ENCODE measurements around the gene ITGBL1. TPM values are rescaled to one million over a fixed set of nuclear protein-coding genes. Genes with fewer than 3 reads are reported as not detected.

Gene ITGBL1
- total and polyA plus RNA-seq, 2 experiments from 2014 or later, result 0.29 TPM; not detected in 1

DNA sequence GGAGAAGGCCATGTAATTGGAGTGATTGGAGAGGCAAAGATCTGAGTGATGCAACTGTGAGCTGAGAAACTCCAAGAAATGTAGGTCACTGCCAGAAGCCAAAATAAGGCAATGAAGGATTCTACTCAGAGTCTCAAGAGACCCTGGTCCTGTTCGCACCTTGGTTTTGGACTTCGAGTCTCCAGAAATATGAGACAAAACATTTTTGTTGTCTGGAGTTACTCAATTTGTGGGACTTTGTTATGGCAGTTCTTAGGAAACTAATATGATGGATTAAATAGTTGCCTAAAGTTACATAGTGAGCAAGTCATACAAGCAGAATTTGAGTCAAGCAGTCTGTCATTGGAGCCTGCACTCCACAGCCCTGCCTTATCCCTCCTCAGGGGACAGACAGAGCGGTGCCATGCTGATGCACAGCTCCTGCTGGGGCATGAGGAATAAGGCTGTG lies 104.2 kb downstream of the ITGBL1 start (continued):
- TF ChIP-seq, protein P1, sequence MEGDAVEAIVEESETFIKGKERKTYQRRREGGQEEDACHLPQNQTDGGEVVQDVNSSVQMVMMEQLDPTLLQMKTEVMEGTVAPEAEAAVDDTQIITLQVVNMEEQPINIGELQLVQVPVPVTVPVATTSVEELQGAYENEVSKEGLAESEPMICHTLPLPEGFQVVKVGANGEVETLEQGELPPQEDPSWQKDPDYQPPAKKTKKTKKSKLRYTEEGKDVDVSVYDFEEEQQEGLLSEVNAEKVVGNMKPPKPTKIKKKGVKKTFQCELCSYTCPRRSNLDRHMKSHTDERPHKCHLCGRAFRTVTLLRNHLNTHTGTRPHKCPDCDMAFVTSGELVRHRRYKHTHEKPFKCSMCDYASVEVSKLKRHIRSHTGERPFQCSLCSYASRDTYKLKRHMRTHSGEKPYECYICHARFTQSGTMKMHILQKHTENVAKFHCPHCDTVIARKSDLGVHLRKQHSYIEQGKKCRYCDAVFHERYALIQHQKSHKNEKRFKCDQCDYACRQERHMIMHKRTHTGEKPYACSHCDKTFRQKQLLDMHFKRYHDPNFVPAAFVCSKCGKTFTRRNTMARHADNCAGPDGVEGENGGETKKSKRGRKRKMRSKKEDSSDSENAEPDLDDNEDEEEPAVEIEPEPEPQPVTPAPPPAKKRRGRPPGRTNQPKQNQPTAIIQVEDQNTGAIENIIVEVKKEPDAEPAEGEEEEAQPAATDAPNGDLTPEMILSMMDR (conservative IDR thresholded peaks at IDR 0.05; ENCODE audit: low read depth in 2 of 2), result no peak
- TF ChIP-seq STAT1 (IDR thresholded peaks at IDR 0.05; ENCODE audit: unreplicated experiment) (no peak), ZNF331 (CRISPR knock-in tag; IDR thresholded peaks at IDR 0.05; ENCODE audit: low read depth) (no peak), JUNB (IDR thresholded peaks at IDR 0.05; ENCODE audit: unreplicated experiment) (no peak)
- TF ChIP-seq, protein P2, sequence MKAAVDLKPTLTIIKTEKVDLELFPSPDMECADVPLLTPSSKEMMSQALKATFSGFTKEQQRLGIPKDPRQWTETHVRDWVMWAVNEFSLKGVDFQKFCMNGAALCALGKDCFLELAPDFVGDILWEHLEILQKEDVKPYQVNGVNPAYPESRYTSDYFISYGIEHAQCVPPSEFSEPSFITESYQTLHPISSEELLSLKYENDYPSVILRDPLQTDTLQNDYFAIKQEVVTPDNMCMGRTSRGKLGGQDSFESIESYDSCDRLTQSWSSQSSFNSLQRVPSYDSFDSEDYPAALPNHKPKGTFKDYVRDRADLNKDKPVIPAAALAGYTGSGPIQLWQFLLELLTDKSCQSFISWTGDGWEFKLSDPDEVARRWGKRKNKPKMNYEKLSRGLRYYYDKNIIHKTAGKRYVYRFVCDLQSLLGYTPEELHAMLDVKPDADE (IDR thresholded peaks at IDR 0.05), result no peak
- TF ChIP-seq, protein P3, sequence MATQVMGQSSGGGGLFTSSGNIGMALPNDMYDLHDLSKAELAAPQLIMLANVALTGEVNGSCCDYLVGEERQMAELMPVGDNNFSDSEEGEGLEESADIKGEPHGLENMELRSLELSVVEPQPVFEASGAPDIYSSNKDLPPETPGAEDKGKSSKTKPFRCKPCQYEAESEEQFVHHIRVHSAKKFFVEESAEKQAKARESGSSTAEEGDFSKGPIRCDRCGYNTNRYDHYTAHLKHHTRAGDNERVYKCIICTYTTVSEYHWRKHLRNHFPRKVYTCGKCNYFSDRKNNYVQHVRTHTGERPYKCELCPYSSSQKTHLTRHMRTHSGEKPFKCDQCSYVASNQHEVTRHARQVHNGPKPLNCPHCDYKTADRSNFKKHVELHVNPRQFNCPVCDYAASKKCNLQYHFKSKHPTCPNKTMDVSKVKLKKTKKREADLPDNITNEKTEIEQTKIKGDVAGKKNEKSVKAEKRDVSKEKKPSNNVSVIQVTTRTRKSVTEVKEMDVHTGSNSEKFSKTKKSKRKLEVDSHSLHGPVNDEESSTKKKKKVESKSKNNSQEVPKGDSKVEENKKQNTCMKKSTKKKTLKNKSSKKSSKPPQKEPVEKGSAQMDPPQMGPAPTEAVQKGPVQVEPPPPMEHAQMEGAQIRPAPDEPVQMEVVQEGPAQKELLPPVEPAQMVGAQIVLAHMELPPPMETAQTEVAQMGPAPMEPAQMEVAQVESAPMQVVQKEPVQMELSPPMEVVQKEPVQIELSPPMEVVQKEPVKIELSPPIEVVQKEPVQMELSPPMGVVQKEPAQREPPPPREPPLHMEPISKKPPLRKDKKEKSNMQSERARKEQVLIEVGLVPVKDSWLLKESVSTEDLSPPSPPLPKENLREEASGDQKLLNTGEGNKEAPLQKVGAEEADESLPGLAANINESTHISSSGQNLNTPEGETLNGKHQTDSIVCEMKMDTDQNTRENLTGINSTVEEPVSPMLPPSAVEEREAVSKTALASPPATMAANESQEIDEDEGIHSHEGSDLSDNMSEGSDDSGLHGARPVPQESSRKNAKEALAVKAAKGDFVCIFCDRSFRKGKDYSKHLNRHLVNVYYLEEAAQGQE (IDR thresholded peaks at IDR 0.05; ENCODE audit: unreplicated experiment), result no peak

DNA sequence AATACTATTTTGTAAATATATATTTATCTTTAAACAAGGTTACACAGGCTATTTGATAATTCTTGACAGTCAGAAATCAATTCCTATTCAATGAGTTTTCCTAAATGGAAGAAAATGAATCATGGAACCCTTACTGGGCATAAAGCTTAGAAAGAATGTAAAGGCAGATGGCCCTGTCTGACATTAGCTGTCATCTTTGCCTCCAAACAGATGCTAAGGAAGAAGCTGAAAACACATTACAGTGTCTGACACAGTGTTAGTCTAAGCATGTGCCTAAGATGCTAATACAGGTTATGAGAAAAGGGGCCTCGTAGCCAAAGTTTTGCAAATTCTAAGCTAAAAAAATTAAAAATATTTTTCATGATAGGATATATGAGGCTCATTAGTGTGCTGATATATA lies 112.8 kb downstream of the ITGBL1 start:
- no peaks in the 10 kb centered on the region for H3F3A ChIP-seq (replicated peaks; ENCODE audit: low read depth)
- H3K36me3 ChIP-seq (ENCODE audit: insufficient read depth), result no peaks in the 10 kb centered on the region
- DNase-seq (ENCODE audit: low spot score) (no peak), ATAC-seq (no peak)
- no peak overlapping the region for H3K4me3 Mint-ChIP-seq
- H3K27me3 Mint-ChIP-seq (ENCODE audit: insufficient read depth, low read depth, poor library complexity), result no peaks in the 10 kb centered on the region
- no peaks in the 10 kb centered on the region for H3K9me3 Mint-ChIP-seq
- H3K4me2 ChIP-seq, result no peak overlapping the region
- H3K4me1 ChIP-seq (ENCODE audit: insufficient read depth), result no peaks in the 10 kb centered on the region
- no peaks in the 10 kb centered on the region for H3K36me3 Mint-ChIP-seq (ENCODE audit: low read depth)
- H3K4me3 ChIP-seq, result no peak overlapping the region
- no peaks in the 10 kb centered on the region for H3K27me3 ChIP-seq (ENCODE audit: insufficient read depth)
- TF ChIP-seq EZH2 (IDR thresholded peaks at IDR 0.05; ENCODE audit: low read depth, unreplicated experiment) (no peak), JUNB (IDR thresholded peaks at IDR 0.05; ENCODE audit: unreplicated experiment) (no peak)
- no peaks in the 10 kb centered on the region for H3K79me2 ChIP-seq (replicated peaks; ENCODE audit: insufficient read depth)
- H2AFZ ChIP-seq, result no peak overlapping the region
- no peaks in the 10 kb centered on the region for H4K20me1 ChIP-seq (replicated peaks; ENCODE audit: insufficient read depth)
- H3K27ac ChIP-seq (ENCODE audit: low read depth), result no peak overlapping the region
- H3K9me2 ChIP-seq (ENCODE audit: insufficient read depth), result no peaks in the 10 kb centered on the region
- H3K4me1 Mint-ChIP-seq, result no peaks in the 10 kb centered on the region
- no peak overlapping the region for H3K27ac Mint-ChIP-seq

DNA sequence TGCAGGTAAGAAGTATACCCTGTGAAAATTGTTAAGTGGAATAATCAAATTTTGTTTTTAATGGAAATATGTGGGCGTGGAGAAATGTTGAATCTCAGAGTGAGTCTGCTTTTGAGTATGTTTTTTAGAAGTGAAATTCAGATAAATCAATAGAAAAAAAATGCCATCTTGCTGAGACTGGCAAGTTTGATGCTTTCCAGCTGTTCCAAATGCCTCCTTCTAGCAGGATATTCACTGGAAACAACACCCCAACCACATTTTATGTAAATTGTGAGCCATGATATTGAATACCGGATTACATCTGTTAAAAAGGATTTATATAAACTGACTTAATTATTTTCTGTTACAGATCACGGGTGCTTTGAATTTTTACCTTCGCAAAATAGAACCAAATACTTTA lies 115.4 kb downstream of the ITGBL1 start:
- Mint-ChIP-seq H3K36me3 (ENCODE audit: low read depth) (no peaks in the 10 kb centered on the region), H3K27me3 (ENCODE audit: insufficient read depth, low read depth, poor library complexity) (no peaks in the 10 kb centered on the region), H3K4me3 (no peak overlapping the region), H3K4me1 (no peaks in the 10 kb centered on the region), H3K27ac (no peak overlapping the region), H3K9me3 (no peaks in the 10 kb centered on the region)
- H4K20me1 ChIP-seq (replicated peaks; ENCODE audit: insufficient read depth), result no peaks in the 10 kb centered on the region
- no peak overlapping the region for H2AFZ ChIP-seq
- no peaks in the 10 kb centered on the region for H3K4me1 ChIP-seq (ENCODE audit: insufficient read depth)
- no peaks in the 10 kb centered on the region for H3K9me2 ChIP-seq (ENCODE audit: insufficient read depth)
- TF ChIP-seq ZNF114 (CRISPR knock-in tag; IDR thresholded peaks at IDR 0.05) (no peak), EZH2 (IDR thresholded peaks at IDR 0.05; ENCODE audit: low read depth, unreplicated experiment) (no peak), ZNF331 (CRISPR knock-in tag; IDR thresholded peaks at IDR 0.05; ENCODE audit: low read depth) (no peak)
- TF ChIP-seq, protein P2 (IDR thresholded peaks at IDR 0.05), result no peak
- TF ChIP-seq, protein P3 (IDR thresholded peaks at IDR 0.05; ENCODE audit: unreplicated experiment), result no peak
- H3K4me2 ChIP-seq, result no peak overlapping the region
- H3F3A ChIP-seq (replicated peaks; ENCODE audit: low read depth), result no peaks in the 10 kb centered on the region
- H3K36me3 ChIP-seq (ENCODE audit: insufficient read depth), result no peaks in the 10 kb centered on the region
- no peaks in the 10 kb centered on the region for H3K79me2 ChIP-seq (replicated peaks; ENCODE audit: insufficient read depth)
- no peak overlapping the region for H3K4me3 ChIP-seq
- H3K27me3 ChIP-seq (ENCODE audit: insufficient read depth), result no peaks in the 10 kb centered on the region
- no peak for DNase-seq (ENCODE audit: low spot score)
- H3K27ac ChIP-seq (ENCODE audit: low read depth), result no peak overlapping the region
- no peak for ATAC-seq

All from GM23338 (cell line).